T-helper 1 cell (primary cell): ENCODE results near the gene NXT1.
"Not testable (repeated sequence)": the region's sequence is repeated elsewhere in the genome, so short reads cannot be mapped to it uniquely, and the experiment has no call there.

Source experiments
- DNase-seq, 5 donors: peaks; one replicate each; pipeline ENCODE4 v3.0.0-alpha.2; 2012 to 2020
- total RNA-seq, 4 donors: gene quantifications; one replicate each; lab custom pipeline; 2026; lab: John Stamatoyannopoulos, UW

The NXT1 gene
- total RNA-seq: 40.9 to 85.2 (median 47.6) reads per million in 4 donors

DNA sequence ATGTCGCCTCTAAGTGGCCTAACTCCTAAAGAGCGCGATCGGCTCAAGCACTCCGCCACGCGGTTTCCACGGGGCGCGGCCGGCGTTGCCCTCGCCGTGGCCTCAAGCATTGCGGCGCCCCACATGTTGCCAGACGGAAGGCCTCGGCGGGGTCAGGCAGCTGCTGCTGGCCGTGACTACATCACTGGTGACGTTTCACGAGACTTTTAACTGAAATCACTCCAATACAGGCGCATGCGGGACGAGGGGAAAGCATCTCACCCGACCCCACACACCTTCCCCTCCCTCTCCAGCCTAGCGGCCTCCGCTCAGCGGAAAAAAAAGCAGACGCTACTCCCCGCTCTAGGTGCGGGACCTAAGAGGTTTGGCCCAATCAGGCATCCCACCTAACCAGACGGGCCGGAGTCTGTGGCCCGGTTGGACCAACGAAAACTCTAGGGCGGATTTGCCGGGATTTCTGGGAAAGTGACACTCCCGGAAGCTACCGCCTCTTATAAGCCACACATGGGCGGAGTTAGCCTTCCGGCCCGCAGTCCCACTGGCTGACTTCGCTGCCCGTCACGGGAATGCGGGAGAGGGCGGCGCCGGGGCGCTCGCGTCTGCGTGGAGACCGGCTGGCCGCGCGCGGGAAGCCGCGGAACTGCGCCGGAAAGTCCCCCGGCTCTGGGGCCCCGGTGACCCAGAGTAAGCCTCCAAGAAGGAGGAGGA lies at the start of gene NXT1:
TSS of gene NXT1 (plus strand) at position 596 of the 708 bp plus-strand sequence. CDS start 3,251 bp downstream, outside the sequence.
- peak; percentile 89 to 96 (median 93) for DNase-seq

DNA sequence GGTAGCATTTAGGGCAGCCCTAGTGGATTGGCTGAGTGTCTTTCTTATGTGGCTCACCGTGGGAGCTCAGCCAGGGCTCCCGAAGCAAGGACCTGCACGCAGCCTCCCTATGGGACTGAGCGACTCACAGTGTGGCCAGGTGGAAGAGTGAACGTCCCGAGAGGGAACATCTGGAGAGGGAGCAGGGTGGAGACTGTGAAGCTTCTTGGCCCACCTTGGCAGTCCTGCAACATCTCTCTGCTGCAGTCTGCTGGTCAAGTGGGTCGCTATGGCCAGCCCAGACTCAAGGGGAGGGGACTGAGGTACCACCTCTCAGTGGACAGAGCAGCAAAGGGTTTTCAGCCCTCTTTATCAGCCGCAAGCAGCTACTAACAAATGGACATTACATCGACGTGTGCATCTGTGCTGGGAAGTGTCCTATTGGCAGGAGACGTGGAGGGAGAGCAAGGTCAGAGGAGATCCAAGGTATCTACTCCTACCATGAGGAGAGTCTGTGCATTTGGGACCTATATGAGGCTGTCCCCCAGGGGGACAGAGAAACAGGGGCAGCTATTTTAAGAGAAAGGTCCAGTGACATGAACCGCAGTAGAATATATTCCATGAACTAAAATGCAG lies 49.0 kb upstream of the NXT1 start:
- DNase-seq: no peak

DNA sequence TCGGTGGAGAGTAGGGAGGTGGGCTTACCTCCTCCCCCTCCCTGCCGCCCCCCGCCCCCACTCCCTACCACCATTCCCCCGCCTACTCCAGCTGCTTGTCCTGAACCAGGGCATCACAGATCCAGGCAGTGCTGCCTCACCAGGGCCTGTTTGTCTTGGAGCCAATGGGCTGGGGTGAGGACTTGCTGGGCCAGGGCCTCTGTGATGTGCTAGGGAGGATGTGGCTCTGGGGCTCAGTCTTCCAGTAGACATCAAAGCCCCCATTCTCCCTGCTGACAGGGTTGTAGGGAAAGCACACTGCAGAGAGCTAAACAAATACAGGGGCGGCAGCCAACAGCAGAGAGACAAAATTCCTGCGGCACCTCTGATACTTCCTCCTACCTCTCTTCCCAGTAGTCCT lies 48.2 kb upstream of the NXT1 start:
- no peak for DNase-seq

DNA sequence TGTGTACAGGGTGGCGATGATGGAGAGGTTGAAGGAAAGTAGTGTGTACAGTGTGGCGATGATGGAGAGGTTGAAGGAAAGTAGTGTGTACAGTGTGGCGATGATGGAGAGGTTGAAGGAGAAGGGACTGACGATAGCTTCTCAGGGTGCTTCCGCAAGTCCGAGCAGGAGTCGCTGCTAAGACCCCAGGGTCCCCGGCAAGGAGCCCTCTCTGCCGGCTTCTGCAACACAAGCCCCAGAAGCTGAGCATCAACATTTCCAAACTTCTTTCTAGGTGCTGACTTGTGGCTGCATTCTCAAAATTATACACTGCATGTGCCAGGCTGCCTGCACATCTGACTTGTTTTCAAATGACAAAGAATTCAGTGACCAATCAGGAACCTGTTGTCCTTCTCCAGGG lies 47.8 kb upstream of the NXT1 start:
- DNase-seq: no peak

DNA sequence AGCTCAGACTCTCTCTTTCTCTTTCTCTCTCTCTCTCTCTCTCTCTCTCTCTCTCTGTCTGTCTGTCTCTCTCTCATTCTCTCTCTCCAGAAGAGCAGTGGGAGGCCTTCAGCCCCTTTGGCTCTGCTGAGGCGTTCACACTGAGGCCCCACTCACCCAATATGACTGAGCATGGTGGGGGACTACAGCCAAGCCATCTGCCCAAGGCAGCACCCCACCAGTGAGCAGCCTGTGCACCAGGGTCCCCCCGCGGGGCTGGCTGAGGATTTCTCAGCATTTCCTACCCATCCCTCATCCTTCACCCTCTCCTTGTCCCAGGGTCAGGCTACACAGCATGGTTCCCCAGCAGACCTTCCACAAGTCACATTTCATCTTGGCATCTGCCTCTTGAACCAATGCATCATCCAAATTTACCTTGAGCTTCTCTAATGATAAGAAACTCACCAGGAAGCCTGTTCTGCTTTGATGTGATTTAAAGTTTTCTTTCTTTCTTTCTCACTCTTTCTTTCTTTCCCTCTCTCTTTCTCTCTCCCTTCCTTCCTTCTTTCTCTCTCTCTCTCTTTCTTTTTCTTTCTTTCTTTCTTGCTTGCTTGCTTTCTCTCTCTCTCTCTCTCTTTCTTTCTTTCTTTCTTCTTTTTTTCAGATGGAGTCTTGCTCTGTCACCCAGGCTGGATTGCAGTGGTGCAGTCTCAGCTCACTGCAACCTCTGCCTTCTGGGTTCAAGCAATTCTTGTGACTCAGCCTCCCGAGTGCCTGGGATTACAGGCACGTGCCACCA lies 47.1 kb upstream of the NXT1 start:
- DNase-seq: no peak

DNA sequence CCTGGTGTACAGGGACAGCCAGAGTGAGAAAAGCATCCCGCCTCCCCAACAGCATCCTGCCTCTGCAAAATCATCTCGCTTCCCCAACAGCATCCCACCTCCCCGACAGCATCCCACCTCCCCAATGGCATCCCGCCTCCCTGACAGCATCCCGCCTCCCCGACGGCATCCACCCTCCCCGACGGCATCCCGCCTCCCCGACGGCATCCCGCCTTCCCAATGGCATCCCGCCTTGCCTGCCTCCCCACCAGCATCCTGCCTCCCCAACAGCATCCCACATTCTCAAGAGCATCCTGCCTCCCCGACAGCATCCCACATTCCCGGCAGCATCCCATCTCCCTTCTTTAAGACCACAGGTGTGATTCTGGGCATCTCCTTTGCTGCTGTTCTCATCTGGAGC lies 46.0 kb upstream of the NXT1 start:
- no peak for DNase-seq

DNA sequence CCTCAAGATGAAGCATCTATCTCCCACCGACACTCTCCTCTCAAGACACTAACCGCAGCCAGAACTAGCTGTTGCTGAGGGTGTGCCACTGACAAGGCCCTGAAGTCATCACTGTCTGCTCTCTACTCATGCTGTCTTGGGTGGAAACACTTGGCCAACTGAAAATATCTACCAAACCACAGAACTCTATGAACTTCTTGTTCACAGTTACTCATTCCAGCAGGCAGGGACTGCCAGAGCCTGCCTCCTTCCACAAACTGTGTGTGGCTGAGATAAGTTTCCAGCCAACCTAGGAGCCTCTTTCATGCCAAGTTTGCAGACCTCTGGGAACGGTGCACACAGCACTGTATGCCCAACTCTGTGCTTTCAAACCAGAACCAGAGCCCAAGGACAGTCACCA lies 45.5 kb upstream of the NXT1 start:
- DNase-seq: no peak

DNA sequence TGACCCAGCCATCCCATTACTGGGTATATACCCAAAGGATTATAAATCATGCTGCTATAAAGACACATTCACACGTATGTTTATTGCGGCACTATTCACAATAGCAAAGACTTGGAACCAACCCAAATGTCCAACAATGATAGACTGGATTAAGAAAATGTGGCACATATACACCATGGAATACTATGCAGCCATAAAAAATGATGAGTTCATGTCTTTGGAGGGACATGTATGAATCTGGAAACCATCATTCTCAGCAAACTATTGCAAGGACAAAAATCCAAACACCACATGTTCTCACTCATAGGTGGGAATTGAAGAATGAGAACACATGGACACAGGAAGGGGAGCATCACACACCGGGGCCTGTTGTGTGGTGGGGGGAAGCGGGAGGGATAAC lies 43.2 kb upstream of the NXT1 start:
- DNase-seq: not testable (repeated sequence)

DNA sequence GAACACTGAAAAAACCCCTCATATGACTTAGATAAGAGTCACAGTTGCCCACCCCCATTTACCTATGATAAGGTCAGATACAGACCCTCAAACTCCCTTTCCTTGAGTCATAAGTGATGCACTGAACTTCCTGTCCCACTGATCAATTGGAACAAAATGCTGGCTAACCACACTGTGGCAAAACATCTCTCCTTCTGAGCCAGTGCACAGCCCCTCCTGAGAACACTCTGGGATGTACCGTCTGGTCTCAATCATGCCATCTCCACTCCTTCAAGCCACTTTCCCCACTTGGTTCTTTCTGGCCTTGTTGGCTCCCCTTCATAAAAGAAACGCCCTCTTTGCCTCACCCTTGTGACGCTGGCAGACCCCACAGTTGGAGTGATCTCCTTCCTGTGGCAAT lies 42.6 kb upstream of the NXT1 start:
- DNase-seq: no peak

DNA sequence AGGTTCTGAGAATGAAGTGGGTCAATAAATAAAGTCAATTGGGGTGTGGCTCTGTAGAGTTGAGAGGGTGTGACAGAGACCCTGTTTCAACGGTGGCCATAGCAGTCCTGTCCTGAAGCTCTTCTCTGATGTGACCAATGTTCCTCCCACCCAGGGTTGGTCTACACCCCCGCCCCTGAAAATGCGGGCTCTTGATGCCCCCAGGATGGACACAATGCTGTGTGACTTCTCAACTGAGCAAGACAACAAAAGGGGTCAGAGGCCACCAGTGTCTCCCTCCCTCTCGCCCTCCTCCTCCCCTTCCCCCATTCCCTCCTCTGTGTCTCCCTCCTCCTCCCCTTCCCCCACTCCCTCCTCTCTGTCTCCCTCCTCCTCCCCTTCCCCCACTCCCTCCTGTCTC lies 41.7 kb upstream of the NXT1 start:
- no peak for DNase-seq

DNA sequence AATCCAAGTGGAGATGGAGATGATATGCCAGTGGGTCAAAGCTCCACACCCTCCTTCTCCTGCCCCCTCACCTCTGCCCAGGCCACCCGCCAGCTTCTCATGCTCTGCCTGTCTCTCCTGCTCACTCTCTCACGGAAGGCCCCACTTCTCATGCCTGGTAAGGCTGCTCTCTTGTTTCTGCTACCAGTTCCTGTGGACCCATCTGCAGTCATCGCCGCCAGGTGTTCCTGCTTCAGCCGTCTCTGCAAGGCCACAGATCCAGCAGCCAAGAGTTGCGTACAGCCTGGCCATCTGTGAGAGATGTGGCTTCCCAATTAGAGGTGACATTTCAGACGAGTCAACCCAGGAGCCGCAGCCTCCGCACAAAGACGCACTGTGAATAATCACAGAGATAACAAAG lies 40.8 kb upstream of the NXT1 start:
- DNase-seq: no peak

DNA sequence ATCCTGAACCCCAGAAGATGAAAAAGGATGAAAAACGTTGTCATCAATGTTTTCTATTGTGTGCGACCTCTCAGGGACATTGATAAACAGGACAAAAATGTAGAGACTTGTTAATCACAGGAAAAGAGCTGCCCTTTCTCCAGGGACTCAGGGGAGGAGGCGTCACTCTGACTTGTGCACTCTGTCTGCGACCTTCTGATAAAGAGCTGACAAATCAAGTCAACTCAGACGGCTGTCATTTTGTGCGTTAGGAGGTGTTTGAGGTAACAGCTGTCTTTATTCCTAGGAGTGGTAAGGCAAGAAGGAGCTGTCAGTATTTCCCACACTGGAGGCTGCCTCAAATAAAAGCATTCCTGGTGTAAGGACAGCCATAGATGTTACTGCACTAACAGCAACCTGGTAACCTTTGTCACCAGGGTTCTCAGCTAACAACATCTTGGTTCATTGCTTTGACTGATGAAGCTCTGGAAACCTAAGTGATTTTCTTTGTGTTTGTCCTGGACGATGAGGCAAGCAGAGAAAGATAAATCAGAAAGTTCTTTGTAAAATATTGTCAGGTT lies 38.6 kb upstream of the NXT1 start:
- no peak for DNase-seq

DNA sequence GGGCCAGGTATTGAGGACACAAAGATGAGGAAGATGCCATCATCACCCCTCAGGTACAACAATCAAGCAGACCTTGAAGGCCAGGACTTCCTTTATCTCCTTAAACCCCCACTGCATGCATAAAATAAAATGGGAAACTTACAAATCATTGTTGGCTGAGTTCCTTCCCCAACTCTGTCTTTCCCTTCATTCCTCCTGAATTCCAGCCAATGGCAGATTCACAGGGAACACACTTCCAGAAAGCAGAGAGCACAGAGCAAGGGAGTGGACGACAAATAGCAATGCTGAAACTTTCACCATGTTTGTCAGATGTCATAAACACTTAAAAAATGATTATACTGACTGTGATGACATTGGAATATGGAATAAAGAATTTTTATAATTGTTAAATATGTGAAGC lies 37.3 kb upstream of the NXT1 start:
- DNase-seq: no peak

DNA sequence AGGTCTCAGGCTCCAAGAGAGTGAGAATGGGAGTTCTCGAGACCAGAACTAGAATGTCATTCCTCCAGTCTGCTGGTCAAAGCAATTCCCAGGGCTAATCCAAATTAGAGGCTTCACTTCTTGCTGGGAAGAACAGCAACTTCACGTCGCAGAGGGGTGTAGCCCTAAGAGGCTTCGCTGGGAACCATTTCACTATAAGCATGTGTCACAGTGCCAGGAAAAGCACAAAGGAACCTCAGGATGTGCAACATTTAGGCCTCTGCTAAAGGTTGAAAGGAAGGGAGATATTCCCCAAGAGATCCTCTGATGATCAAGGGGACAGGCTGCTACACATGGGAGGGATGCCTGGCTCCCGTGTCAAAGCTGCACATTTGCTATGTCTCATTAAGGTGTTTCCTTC lies 35.9 kb upstream of the NXT1 start:
- DNase-seq: no peak

DNA sequence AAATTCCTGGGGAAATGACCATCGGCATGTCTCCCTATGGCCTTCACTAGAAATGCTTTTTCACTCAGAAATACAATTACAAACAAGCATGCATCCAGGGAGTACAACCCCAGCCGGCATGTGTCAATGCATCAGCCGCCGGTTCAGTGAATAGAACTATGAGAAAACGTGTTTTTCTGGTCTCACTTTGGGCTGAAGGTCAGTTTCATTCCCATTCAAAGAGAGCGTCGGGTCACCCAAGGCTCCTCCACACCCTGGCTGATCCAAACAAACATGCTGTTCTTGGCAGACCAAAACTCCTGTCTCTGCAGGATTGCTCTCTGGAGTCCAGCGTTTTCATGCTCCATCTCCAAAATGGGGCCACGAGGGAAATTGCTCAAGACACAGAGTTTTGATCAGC lies 35.5 kb upstream of the NXT1 start:
- DNase-seq: no peak

DNA sequence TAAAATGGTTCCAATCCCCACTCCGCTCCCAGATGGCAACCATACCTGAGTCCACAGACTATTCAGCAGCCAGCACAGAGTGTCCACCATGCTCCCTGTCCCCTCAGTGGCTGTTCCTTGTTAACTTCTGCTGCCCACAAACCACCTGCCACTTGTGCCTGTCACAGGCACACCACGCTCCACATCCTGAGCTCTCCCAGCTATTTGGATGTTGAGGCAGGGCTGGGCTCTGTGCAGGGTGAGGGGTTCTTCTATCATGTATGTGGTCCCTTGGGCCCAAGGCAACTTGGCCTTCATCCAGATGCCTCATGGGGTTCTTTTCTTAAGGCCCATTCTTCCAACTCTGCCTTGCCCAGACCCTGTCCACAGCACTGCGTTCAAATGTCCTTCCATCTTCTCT lies 34.0 kb upstream of the NXT1 start:
- no peak for DNase-seq

DNA sequence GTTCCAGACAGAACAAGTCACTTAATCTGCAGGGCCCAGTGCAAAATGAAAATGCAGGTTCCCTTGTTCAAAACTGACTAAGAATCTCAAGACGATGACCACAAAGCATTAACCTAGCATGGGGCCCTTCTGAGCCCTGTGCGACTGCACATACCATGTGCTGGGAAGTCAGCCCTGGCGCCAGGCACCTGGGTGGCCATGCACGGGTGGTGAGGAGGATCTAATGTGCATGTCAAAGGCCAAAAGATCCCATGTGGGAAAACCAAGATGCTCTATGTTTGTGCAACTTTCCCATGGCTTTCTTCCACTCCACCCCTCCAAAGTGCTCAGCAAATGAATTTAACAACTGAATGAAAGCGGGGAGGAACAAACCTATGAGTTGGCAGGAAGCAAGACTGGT lies 33.5 kb upstream of the NXT1 start:
- DNase-seq: no peak

DNA sequence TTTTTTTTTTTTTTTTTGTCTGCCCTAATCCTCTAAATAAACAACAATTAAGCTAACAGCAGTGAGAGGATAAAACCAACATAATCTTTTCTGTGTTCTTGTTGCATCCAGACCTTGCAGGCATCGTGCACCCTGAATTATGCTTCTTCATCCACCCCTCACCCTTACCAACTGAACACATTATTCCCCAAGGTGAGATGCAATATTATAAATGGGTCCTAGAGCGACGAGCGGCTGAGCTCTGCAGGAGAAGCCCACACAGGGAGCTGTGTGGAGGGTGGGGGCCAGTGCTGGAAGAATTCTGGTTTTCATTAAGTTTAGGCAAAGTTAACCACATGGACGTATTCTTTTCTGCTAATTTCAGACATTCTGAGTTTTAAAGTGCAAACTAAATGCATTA lies 32.2 kb upstream of the NXT1 start:
- DNase-seq: no peak

DNA sequence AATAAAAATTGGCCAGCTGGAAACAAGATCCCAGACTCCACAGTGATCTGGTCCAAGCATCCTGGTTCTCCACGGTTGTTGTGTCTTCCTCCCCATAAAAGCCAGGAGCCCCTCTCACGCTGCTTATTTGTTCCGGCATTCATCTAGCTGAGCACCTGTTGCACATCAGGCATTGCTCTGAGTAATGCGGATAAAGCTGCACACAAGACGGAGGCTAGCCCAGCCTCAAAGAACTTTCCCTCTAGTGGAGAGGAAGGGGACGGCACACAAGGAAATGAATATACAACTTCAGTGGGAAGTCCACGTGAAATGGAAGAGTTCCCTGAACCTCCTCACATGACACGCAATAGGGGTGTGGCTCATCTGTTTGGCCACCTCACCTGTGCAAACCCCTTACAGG lies 30.3 kb upstream of the NXT1 start:
- no peak for DNase-seq

DNA sequence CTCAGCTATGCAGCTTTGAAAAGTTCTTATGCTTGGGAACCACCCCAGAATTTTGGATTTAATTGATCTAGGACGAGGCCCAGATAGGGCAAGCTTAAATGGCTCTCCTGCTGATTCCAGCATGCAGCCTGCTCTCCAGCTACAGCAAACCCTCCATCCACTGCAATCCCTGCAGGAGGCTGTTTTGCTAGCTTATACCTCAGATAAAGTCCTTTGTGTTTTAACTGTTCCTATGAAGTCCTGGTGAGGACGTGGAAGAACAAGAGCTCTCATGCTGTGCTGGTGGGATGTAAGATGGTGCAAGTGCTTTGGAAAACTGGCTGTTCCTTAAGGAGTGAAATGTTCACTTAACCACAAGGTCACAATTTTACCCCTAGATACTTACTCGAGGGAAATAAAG lies 25.5 kb upstream of the NXT1 start:
- no peak for DNase-seq

DNA sequence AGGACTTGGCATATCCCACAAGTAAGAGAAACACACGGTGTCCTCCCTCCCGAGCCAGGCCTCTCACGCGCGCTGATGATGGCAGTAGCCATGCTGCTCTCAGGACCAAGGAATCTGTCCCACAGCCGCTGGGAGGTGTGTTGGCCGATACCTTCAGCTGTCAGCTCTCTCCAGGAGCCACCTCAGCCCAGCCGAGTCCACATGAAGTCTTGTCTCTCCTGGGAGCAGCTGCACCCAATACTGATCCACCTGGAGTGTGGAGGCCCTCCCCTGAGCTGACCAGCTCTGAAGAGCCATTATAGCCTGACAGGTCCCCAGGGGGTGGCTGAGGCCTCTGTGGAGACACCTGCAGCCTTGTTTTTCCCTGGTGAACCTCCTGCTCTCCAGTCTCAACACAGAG lies 23.8 kb upstream of the NXT1 start:
- DNase-seq: no peak

DNA sequence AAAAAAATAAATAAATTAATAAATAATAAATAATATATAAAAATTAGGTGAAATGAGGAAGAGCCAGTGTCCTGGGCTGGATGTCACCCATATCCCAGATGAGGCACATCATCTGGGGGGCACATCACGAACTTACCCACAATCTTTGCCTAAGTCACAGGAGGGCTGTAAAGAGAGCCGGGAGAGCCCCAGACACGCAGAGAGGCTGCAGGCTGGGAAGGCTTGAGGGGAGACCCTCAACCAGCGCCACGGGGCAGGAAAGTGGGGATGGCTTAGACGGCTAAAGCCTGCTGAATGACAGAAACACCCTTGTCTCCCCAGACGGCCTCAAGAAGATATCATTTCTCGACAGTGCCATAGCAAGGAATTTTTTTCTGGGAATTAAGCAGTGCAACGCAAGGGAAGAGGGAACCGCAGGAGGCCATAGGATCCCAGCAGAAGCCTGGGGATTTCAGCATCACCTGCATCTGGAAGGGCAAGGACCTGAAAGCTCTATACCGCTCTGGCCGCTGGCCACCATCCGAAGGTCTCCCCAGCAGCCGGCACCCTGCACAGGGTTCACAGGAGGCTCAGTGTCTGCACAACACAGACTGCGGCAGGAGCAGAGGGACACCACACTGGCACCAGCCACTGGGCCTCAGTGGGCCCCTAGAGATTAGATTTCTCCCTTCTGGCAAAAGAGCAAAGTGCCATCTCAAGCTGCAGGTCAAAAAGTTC lies 22.8 kb upstream of the NXT1 start:
- no peak for DNase-seq
